Esophagus muscularis mucosa (tissue), 4 donors: ENCODE data around the gene RFPL1. TPM values are rescaled to one million over a fixed set of nuclear protein-coding genes. Genes with fewer than 3 reads are reported as not detected.

Experiments used
- DNase-seq: peaks from one replicate; pipeline ENCODE4 v3.0.0-alpha.2; 2017; ENCODE audit errors: extremely low spot score
- H3K27ac ChIP-seq, 4 donors: fragments of 200-600 bp; sonication (generic); replicated peaks in 1 of 4; 1 replicate in 3 of 4; 2 replicates in 1 of 4; pipeline ENCODE4 v1.5.1; 2016 to 2019; ENCODE audit warnings: mild to moderate bottlenecking in 1 of 4
- H3K27me3 ChIP-seq, 4 donors: fragments of 200-600 bp; sonication (generic); one replicate each; pipeline versions ENCODE4 v1.5.1 to v1.6.0; 2016 to 2019
- H3K36me3 ChIP-seq, 4 donors: fragments of 200-600 bp; sonication (generic); one replicate each; pipeline ENCODE4 v1.5.1; 2016 to 2019
- H3K4me1 ChIP-seq, 4 donors: fragments of 200-600 bp; sonication (generic); one replicate each; pipeline ENCODE4 v1.5.1; 2016 to 2019
- H3K4me3 ChIP-seq, 4 donors: fragments of 200-600 bp; sonication (generic); 1 replicate in 2 of 4; 2 replicates in 2 of 4; pipeline ENCODE4 v1.5.1; 2016 to 2019; ENCODE audit warnings: mild to moderate bottlenecking in 4 of 4, moderate library complexity in 1 of 4
- H3K9me3 ChIP-seq, 4 donors: fragments of 200-600 bp; sonication (generic); 1 replicate in 3 of 4; 2 replicates in 1 of 4; pipeline ENCODE4 v1.5.1; 2016 to 2019
- CTCF ChIP-seq, 3 experiments: fragments of 200-600 bp in 2 of 3; fragments of 450-650 bp in 1 of 3; sonication (generic) in 2 of 3; IDR thresholded peaks; one replicate each; pipeline ENCODE4 v1.5.1; 2017 to 2019; ENCODE audit warnings: antibody characterized with exemption in 3 of 3, mild to moderate bottlenecking in 2 of 3, moderate library complexity in 1 of 3
- EP300 ChIP-seq: sonication (generic); formaldehyde crosslinking; IDR thresholded peaks from one replicate; pipeline ENCODE4 v1.6.1; 2017; ENCODE audit warnings: antibody characterized with exemption
- POLR2A ChIP-seq: fragments of 450-650 bp; IDR thresholded peaks from one replicate; pipeline ENCODE4 v1.6.1; 2017; ENCODE audit warnings: antibody characterized with exemption, moderate library complexity, mild to moderate bottlenecking, low read depth
- POLR2AphosphoS5 ChIP-seq, 2 donors: sonication (generic); formaldehyde crosslinking; IDR thresholded peaks; one replicate each; pipeline ENCODE4 v1.6.1; 2017; ENCODE audit warnings: antibody characterized with exemption in 2 of 2
- WGBS: methylation state at CpG from one replicate; pipeline ENCODE4 v1.1.5; 2018; 5-methylcytosine and 5-hydroxymethylcytosine counted together
- intact Hi-C: fragments of 100-400 bp; cut with DNase I; formaldehyde crosslinking; loops from one replicate; pipeline ENCODE4 v1.15.1; 2023
- total RNA-seq, 4 donors: library from RNA; depleted of rRNA; stranded (reverse); fragments of >200 nt; gene quantifications; one replicate each; pipeline versions ENCODE4 v1.1.0 to v1.2.1, GENCODE V29; 2016

The RFPL1 gene
- total RNA-seq, 4 donors from 2014 or later, result not detected

- Histone ChIP-seq H3K27ac (no peak overlapping the region), H3K27me3 (peaks cover 0 to 10% (median 0%) of the 10 kb centered on the region in 4 donors), H3K36me3 (no peaks in the 10 kb centered on the region), H3K9me3 (no peaks in the 10 kb centered on the region), H3K4me3 (no peak overlapping the region), H3K4me1 (no peaks in the 10 kb centered on the region)
- WGBS, result 52% methylated on average over 1 of the region's 1 CpG
- intact Hi-C loops, result no loop called here
- TF ChIP-seq POLR2AphosphoS5 (IDR thresholded peaks at IDR 0.05), result no peak
- no peak for TF ChIP-seq POLR2A
- TF ChIP-seq CTCF (IDR thresholded peaks at IDR 0.05), result no peak
- TF ChIP-seq EP300, result no peak
- no peak for DNase-seq
These were observed 4.6 kb downstream of the RFPL1 start for GRCh38 chr22:29442976-29443375.

DNA sequence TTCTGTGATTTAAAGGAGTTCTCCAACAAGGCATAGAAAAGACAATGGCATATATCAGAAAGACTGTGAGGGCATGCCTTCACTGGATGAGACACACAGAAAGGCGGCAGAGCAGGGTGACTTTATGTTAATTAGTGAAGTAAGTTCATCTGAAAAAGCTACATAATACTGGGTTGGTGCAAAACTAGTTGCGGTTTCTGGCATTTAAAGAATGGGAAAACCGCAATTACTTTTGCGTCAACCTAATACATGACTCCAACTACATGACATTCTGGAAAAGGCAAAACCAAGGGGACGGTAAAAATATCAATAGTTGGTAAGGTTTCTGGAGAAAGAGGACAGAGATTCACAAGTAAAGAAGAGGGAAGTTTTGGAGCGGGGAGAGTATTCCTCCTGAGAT, 5.1 kb downstream of the RFPL1 start:
- TF ChIP-seq POLR2A (no peak), EP300 (no peak), CTCF (IDR thresholded peaks at IDR 0.05) (no peak), POLR2AphosphoS5 (IDR thresholded peaks at IDR 0.05) (no peak)
- intact Hi-C loops, result no loop called here
- Histone ChIP-seq H3K4me3 (no peak overlapping the region), H3K27me3 (peaks cover 0 to 10% (median 0%) of the 10 kb centered on the region in 4 donors), H3K36me3 (no peaks in the 10 kb centered on the region), H3K27ac (no peak overlapping the region), H3K4me1 (no peaks in the 10 kb centered on the region), H3K9me3 (no peaks in the 10 kb centered on the region)
- no peak for DNase-seq
- 64% methylated on average over 6 of the region's 6 CpGs for WGBS

GRCh38 chr22:29443861-29444792, 5.7 kb downstream of the RFPL1 start:
- 61% methylated on average over 14 of the region's 14 CpGs for WGBS
- no peaks in the 10 kb centered on the region for H3K4me1 ChIP-seq
- no peak for DNase-seq

GRCh38 chr22:29445508-29445907, 7.1 kb downstream of the RFPL1 start:
- DNase-seq, result no peak
- WGBS, result 77% methylated on average over 4 of the region's 4 CpGs
- Histone ChIP-seq H3K4me1 (no peaks in the 10 kb centered on the region), H3K36me3 (no peaks in the 10 kb centered on the region), H3K9me3 (no peaks in the 10 kb centered on the region), H3K27ac (no peak overlapping the region), H3K27me3 (peaks cover 0 to 10% (median 0%) of the 10 kb centered on the region in 4 donors), H3K4me3 (no peak overlapping the region)
- intact Hi-C loops, result no loop called here
- TF ChIP-seq CTCF (IDR thresholded peaks at IDR 0.05), result no peak
- no peak for TF ChIP-seq POLR2AphosphoS5 (IDR thresholded peaks at IDR 0.05)
- no peak for TF ChIP-seq POLR2A
- no peak for TF ChIP-seq EP300

More at GRCh38 chr22:29443861-29444792, 5.7 kb downstream of the RFPL1 start:
- no peaks in the 10 kb centered on the region for H3K36me3 ChIP-seq
- TF ChIP-seq CTCF (IDR thresholded peaks at IDR 0.05), result no peak
- no peak for TF ChIP-seq EP300
- no peak for TF ChIP-seq POLR2A
- no peak for TF ChIP-seq POLR2AphosphoS5 (IDR thresholded peaks at IDR 0.05)
- H3K9me3 ChIP-seq, result no peaks in the 10 kb centered on the region
- no peak overlapping the region for H3K4me3 ChIP-seq
- intact Hi-C loops, result no loop called here
- peaks cover 0 to 10% (median 0%) of the 10 kb centered on the region in 4 donors for H3K27me3 ChIP-seq
- H3K27ac ChIP-seq, result no peak overlapping the region
